ENCODE data around the gene SLC6A12.
A peak's percentile ranks its signal among the peaks of the same experiment; 100 is the strongest.

SLC6A12 gene

DNA sequence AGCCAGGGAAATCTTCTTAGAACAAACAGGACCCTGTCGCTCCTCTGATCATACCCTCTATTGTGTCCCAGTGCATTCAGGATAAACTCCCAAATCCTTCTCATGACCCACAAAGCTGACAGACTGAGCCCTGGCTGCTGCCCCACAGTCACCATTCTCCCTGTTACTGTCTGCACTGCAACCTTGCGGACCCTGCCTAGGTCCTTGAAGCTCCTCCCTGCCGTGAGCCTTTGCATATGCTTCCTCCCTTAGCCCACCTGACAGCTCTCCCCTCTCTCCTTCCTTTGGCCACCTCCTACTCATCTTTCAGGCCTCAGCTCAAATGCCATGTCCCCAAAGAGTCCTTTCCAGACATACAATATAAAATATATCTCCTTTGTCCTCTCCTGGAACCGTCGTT, 62.4 kb downstream of the SLC6A12 start:
- intact Hi-C loops (cut with DNase I): no loop called here
- no peak for DNase-seq

DNA sequence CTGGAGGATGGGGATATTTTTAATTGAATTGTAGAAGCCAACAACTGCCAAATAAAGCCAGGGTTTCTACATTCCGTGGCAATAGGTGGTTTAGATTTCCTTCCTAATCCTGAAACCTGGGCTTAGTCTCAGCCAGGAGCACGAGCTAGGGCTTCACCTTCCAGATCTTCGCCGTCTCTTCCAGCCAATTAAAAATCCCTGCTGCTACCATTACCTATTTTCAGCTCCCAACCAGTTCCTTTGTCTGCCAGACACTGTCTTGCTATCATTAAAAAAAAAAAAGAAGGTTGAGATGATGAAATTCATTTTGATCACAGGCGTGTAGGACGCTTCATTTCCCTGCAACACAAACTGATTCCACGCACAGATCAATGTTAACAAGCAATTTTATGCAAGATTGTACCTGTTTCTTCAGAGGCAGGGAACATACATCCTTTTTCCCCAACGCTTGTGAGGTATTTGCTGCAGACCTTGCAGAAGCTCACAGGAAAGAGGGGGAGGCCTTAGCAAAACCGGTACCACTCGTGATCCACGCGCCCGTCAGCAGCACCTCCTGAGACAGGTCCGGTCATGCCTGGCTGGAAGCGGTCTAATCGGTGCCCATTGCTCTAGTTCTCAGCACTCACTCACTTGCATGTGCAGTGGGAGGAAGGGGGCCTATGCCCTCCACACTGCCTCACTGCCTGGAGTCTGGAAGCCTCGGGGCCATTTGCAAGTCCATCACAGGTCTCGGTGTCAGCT, 65.1 kb downstream of the SLC6A12 start:
- DNase-seq: no peak
- intact Hi-C loops (cut with DNase I): no loop called here

DNA sequence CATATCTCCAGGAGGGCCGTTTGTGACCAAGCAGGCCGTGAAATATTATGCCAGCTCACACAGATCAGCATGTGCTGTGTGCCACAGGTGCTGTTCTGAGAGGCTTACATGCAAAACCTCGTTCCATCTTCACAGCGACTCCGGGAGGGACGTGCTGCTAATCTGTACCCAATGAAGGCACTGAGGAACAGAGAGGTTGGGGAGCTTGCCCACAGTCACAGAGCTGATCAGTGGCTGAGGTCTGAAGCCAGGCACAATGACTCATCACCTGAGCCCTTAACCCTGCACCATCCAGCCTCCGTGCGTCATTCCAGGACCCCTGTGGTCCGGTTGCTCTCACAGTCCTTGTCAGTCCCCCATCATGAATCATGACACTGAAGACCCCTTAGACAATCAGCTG, 66.7 kb downstream of the SLC6A12 start:
- no peak for DNase-seq
- intact Hi-C loops (cut with DNase I): no loop called here

DNA sequence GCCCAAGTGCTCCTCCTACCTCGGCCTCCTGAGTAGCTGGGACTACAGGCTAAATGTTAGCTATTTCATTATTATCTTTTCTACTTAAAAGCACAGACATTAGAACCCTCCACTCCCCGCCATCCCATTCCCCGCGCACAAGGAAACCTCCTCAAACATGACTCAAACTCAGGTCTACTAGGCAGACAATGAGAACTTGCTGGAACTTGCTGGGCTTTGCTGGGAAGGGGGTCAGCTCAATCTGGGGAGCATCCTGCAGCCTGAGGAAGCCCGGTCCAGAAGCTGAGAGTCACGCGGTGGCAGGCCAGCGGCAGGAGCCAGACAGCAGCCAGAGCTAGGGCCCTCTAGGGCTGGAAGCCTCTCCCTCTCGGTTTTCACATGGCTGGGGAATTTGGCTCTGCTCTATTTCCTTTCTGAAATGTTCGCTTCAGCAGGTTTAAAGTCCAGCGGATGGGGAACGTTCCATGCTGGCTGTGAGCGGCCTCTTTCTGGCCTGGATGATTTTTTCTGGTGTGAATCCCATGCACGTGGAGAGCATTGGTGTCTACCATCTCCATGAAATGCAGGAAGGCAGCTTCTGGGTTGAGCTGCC, 68.5 kb downstream of the SLC6A12 start:
- intact Hi-C loops (cut with DNase I): no loop called here
- no peak for DNase-seq

DNA sequence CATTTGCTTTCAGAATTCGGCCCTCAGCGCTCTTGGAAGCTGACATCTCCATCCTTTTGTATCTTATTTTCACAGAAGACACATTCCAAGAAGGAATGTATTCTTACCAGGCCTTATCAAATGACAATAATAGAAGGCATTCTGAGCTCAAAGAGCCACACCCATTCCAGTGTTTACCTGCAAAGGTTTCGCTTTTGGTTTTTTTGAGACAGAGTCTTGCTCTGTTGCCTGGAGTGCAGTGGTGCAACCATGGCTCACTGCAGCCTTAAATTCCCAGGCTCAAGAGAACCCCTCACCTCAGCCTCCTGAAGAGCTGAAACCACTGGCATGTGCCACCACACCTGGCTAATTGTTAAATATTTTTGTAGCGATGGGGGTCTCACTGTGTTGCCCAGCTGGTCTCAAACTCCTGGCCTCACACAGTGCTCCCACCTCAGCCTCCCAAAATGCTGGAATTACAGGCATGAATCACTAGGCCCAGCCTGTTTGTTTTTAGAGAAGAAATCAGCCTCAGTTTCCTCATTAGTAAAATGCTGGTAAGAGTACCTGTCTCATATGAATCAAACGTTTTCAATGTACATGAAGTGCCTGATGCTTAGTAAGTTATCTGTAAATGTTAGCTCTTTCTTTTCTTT, 69.2 kb downstream of the SLC6A12 start:
- intact Hi-C loops (cut with DNase I): no loop called here
- no peak for DNase-seq

DNA sequence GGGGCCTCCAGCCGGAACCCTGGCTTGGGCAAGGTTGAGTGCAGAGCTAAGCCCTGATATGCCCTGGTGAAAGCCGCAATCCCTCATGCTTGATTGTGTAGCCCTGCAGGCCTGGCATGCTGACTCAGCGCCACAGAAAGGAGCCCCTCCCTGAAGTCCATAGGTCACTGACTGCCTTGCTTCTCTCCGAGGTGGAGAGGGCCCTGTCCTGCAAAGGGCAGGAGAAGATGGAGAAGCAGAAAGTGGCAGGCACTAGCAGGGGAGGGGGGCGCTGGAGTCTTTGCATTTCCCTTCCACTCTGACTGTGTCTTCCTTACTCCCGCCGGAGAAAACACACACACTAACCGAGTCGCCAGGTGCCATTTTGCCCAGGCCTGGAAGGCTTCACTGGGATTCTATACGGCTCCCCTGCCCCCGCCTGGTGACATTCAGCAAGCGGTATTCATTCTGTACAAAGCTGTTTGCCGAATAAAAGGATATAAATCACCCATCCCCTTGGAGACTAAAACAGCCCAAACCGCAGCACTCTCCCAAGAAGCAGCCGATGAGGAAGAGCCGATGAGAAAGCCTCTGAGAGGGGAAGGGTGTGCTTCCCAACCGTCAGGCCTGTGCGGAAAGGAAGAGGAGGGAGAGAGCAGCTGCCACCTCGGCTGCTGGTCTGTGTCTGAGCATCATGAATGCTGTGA, 69.8 kb downstream of the SLC6A12 start:
- intact Hi-C loops (cut with DNase I): no loop called here

DNA sequence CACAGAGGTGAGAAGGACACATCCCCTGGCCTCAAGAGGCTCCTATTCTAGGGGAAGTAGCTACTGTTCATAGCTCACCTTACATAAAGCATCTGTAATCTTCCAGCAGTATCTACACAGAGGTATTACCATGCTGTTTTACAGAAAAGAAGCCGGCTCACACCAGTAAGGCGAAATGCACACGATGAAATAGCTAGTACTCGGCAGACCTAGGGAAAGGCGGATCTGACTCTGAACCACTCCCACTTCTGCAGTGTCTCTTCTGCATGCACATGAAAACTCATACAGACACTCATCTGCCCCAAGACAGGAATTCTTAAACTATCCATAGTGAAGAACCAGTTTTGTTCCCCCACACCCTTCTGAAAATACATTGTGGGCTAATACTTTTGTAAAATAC, 73.8 kb downstream of the SLC6A12 start:
- no peak for DNase-seq
- intact Hi-C loops (cut with DNase I): no loop called here

More for the DNA sequence above, 69.8 kb downstream of the SLC6A12 start:
- DNase-seq: peak in 1 of 10 donors; percentile 86

Measured in posterior cingulate gyrus (tissue), 11 donors.